Kidney epithelial cell (primary cell): ENCODE data around the gene DIP2C. TPM values are rescaled to one million over a fixed set of nuclear protein-coding genes. Genes with fewer than 3 reads are reported as not detected.

Experiments
- DNase-seq: peaks from one replicate; pipeline ENCODE4 v3.0.0-alpha.2; 2010; ENCODE audit warnings: low read depth
- H3K27me3 ChIP-seq: 2 replicates; pipeline ENCODE4 v1.6.0; 2011; ENCODE audit warnings: low read length; ENCODE audit not compliant: control insufficient read depth, insufficient read depth
- H3K36me3 ChIP-seq: 2 replicates; pipeline ENCODE4 v1.5.1; 2011; ENCODE audit warnings: low read length; ENCODE audit not compliant: control insufficient read depth, insufficient read depth
- H3K4me3 ChIP-seq: 2 replicates; pipeline ENCODE4 v1.5.1; 2011; ENCODE audit warnings: low read depth, mild to moderate bottlenecking, control low read depth, low read length
- CTCF ChIP-seq: IDR thresholded peaks from 2 replicates; pipeline ENCODE4 v1.5.1; 2011; ENCODE audit warnings: mild to moderate bottlenecking, moderate library complexity, low read length, control low read depth, inconsistent platforms; ENCODE audit not compliant: insufficient read depth, poor library complexity, severe bottlenecking
- total RNA-seq: library from RNA; depleted of rRNA; stranded (reverse); fragments of >200 nt; gene quantifications from 2 replicates; pipeline ENCODE4 v1.2.3, GENCODE V29; 2015

Gene DIP2C
- total RNA-seq, 1 donor from 2014 or later, result 19.2 TPM

- peaks cover 4% of the 10 kb centered on the region for H3K36me3 ChIP-seq
- DNase-seq, result no peak
- no peak overlapping the region for H3K4me3 ChIP-seq
- no peak for TF ChIP-seq CTCF
- no peaks in the 10 kb centered on the region for H3K27me3 ChIP-seq
Measured at GRCh38 chr10:411603-412002, 277.9 kb downstream of the DIP2C start.

- no peaks in the 10 kb centered on the region for H3K27me3 ChIP-seq
- no peak for DNase-seq
- TF ChIP-seq CTCF, result no peak
- H3K36me3 ChIP-seq, result peaks cover 3% of the 10 kb centered on the region
- no peak overlapping the region for H3K4me3 ChIP-seq
Measured at GRCh38 chr10:409408-410040, 279.9 kb downstream of the DIP2C start.

GRCh38 chr10:408236-408635, 281.2 kb downstream of the DIP2C start:
- no peaks in the 10 kb centered on the region for H3K27me3 ChIP-seq
- TF ChIP-seq CTCF, result no peak

GRCh38 chr10:406976-407375, 282.5 kb downstream of the DIP2C start:
- DNase-seq, result no peak
- Histone ChIP-seq H3K27me3 (no peaks in the 10 kb centered on the region), H3K36me3 (peaks cover 3% of the 10 kb centered on the region), H3K4me3 (no peak overlapping the region)
- no peak for TF ChIP-seq CTCF

More at GRCh38 chr10:408236-408635, 281.2 kb downstream of the DIP2C start:
- Histone ChIP-seq H3K4me3 (no peak overlapping the region), H3K36me3 (peaks cover 3% of the 10 kb centered on the region)
- DNase-seq, result no peak

GRCh38 chr10:405648-406047, 283.8 kb downstream of the DIP2C start:
- no peaks in the 10 kb centered on the region for H3K27me3 ChIP-seq
- no peak overlapping the region for H3K4me3 ChIP-seq
- DNase-seq, result no peak
- H3K36me3 ChIP-seq, result peaks cover 3% of the 10 kb centered on the region
- TF ChIP-seq CTCF, result no peak

- no peak for DNase-seq
- H3K4me3 ChIP-seq, result no peak overlapping the region
- TF ChIP-seq CTCF, result no peak
Measured at GRCh38 chr10:404991-405390, 284.5 kb downstream of the DIP2C start.

More at GRCh38 chr10:404991-405390, 284.5 kb downstream of the DIP2C start:
- Histone ChIP-seq H3K36me3 (peaks cover 3% of the 10 kb centered on the region), H3K27me3 (no peaks in the 10 kb centered on the region)
